ENCODE results near the gene MCL1. TPM values are rescaled to one million over a fixed set of nuclear protein-coding genes. Genes with fewer than 3 reads are reported as not detected.

MCL1 gene
- total RNA-seq, 1 donor from 2014 or later, result 255 TPM

- H3K36me3 Mint-ChIP-seq (ENCODE audit: low read depth), result no peaks in the 10 kb centered on the region
- H3K4me3 Mint-ChIP-seq (ENCODE audit: unreplicated experiment), result peak within 1 kb of the TSS; percentile 77
- no peaks in the 10 kb centered on the region for H3K27me3 Mint-ChIP-seq (ENCODE audit: low read depth)
- DNase-seq (ENCODE audit: low spot score), result no peak
- no peaks in the 10 kb centered on the region for H3K9me3 Mint-ChIP-seq (ENCODE audit: low read depth)
- peak; percentile 57 for TF ChIP-seq CTCF (IDR thresholded peaks at IDR 0.05)
- H3K4me1 Mint-ChIP-seq (ENCODE audit: low read depth), result peaks cover 34% of the 10 kb centered on the region
- peak within 1 kb of the TSS; percentile 75 for H3K27ac Mint-ChIP-seq (ENCODE audit: unreplicated experiment)
Observed at GRCh38 chr1:150548632-150549495, 30.5 kb downstream of the MCL1 start, which contains the start of gene ADAMTSL4. Gene ADAMTSL4 (plus strand): TSS chr1:150549408. CDS start chr1:150552289, 2,881 bp downstream.

- H3K4me3 Mint-ChIP-seq (ENCODE audit: unreplicated experiment), result peak overlapping the region; percentile 67
- no peaks in the 10 kb centered on the region for H3K36me3 Mint-ChIP-seq (ENCODE audit: low read depth)
- no peaks in the 10 kb centered on the region for H3K9me3 Mint-ChIP-seq (ENCODE audit: low read depth)
- DNase-seq (ENCODE audit: low spot score), result no peak
- peaks cover 34% of the 10 kb centered on the region for H3K4me1 Mint-ChIP-seq (ENCODE audit: low read depth)
- no peaks in the 10 kb centered on the region for H3K27me3 Mint-ChIP-seq (ENCODE audit: low read depth)
- peak overlapping the region; percentile 57 for H3K27ac Mint-ChIP-seq (ENCODE audit: unreplicated experiment)
- TF ChIP-seq CTCF (IDR thresholded peaks at IDR 0.05), result no peak
Observed at GRCh38 chr1:150548324-150548631, 31.1 kb downstream of the MCL1 start.

DNA sequence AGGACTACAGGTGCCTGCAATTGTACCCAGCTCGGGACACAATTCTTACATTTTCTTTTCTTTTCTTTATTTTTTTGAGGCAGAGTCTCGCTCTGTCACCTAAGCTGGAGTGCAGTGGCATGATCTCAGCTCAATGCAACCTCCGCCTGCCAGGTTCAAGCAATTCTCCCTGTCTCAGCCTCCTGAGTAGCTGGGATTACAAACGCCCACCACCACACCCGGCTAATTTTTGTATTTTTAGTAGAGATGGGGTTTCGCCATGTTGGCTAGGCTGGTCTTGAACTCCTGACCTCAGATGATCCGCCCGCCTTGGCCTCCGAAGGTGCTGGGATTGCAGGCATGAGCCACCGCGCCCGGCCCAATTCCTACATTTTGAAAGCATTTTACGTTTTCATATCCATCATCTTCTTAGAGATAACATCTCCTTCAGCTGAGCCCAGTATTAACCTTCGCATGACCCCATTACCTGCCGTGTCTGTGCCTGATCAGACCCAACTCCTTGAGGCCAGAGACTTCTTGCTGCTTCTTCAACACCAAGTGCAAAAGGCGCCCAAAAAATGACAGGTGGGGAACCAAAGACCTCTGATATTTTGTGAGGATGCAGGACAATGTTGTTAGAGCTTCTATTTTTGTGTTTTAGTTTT, 33.0 kb downstream of the MCL1 start:
- no peak for DNase-seq (ENCODE audit: low spot score)
- no peak overlapping the region for H3K4me3 Mint-ChIP-seq (ENCODE audit: unreplicated experiment)
- no peaks in the 10 kb centered on the region for H3K27me3 Mint-ChIP-seq (ENCODE audit: low read depth)
- H3K36me3 Mint-ChIP-seq (ENCODE audit: low read depth), result no peaks in the 10 kb centered on the region
- H3K4me1 Mint-ChIP-seq (ENCODE audit: low read depth), result peaks cover 23% of the 10 kb centered on the region
- no peaks in the 10 kb centered on the region for H3K9me3 Mint-ChIP-seq (ENCODE audit: low read depth)
- no peak for TF ChIP-seq CTCF (IDR thresholded peaks at IDR 0.05)
- H3K27ac Mint-ChIP-seq (ENCODE audit: unreplicated experiment), result no peak overlapping the region

GRCh38 chr1:150545486-150546032, 33.9 kb downstream of the MCL1 start:
- no peak for TF ChIP-seq CTCF (IDR thresholded peaks at IDR 0.05)
- H3K27me3 Mint-ChIP-seq (ENCODE audit: low read depth), result no peaks in the 10 kb centered on the region
- no peak overlapping the region for H3K4me3 Mint-ChIP-seq (ENCODE audit: unreplicated experiment)

GRCh38 chr1:150544204-150544603, 35.2 kb downstream of the MCL1 start:
- Mint-ChIP-seq H3K4me1 (ENCODE audit: low read depth) (peaks cover 4% of the 10 kb centered on the region), H3K9me3 (ENCODE audit: low read depth) (no peaks in the 10 kb centered on the region), H3K27me3 (ENCODE audit: low read depth) (no peaks in the 10 kb centered on the region), H3K36me3 (ENCODE audit: low read depth) (no peaks in the 10 kb centered on the region), H3K27ac (ENCODE audit: unreplicated experiment) (no peak overlapping the region), H3K4me3 (ENCODE audit: unreplicated experiment) (no peak overlapping the region)
- TF ChIP-seq CTCF (IDR thresholded peaks at IDR 0.05), result no peak
- no peak for DNase-seq (ENCODE audit: low spot score)

More at GRCh38 chr1:150545486-150546032, 33.9 kb downstream of the MCL1 start:
- DNase-seq (ENCODE audit: low spot score), result no peak
- Mint-ChIP-seq H3K36me3 (ENCODE audit: low read depth) (no peaks in the 10 kb centered on the region), H3K9me3 (ENCODE audit: low read depth) (no peaks in the 10 kb centered on the region), H3K27ac (ENCODE audit: unreplicated experiment) (no peak overlapping the region), H3K4me1 (ENCODE audit: low read depth) (peaks cover 15% of the 10 kb centered on the region)

All from chondrocyte (in vitro differentiated cells).